IPS-11a (cell line): ENCODE data around the gene CDH23.

Experiments used
- H3K4me3 ChIP-seq: one replicate; pipeline ENCODE4 v1.5.1; 2013; ENCODE audit warnings: low read depth, low read length, control low read depth

Gene CDH23

DNA sequence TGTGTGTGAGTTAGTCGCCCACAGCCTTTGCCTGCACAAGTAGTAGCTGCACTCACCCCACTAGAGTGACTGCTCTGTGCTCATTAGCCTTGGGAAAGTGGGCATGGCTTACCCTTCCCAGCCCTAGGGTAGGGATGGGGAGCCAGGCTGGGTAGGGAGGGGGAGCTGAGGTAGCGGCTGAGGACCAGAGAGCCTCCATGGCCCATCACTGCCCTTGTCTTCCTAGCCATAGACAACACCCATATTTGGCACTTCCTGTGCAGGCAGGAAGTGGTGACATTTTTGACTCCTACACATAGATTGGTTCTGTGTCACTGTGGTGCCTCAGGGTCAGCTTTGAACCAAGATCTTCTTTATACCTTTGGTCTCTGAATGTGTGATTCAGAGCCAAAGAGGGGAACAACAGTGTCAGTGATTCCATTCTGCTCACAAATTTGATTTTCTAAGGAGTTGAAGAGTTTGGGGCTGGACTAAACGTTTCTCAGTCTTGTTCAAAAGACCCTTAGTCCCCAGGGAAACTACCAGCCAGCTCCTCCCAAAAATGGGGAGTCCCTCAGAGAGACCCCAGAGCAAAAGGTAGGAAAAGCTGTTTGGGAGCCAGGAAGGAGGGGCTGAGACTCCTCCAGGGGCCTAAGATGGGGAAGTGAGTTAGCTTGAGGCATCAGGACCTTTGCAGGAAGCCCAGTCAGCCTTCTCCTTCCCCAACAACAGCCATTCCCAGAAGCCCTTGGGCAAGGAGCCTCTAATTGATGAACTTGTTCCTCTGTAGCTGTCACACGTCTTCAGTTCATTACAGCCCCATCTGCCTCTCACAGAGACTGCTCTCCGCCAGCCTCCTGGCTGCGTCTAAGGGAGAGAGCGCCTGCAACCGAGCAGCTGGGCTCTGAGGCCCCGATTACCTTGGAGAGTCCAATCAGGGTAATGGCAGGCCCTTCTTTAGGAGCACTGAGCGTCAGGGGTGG, 135.0 kb downstream of the CDH23 start:
- no peak overlapping the region for H3K4me3 ChIP-seq

GRCh38 chr10:71532878-71533277, 136.2 kb downstream of the CDH23 start:
- no peak overlapping the region for H3K4me3 ChIP-seq

GRCh38 chr10:71533936-71534335, 137.2 kb downstream of the CDH23 start:
- H3K4me3 ChIP-seq = no peak overlapping the region

DNA sequence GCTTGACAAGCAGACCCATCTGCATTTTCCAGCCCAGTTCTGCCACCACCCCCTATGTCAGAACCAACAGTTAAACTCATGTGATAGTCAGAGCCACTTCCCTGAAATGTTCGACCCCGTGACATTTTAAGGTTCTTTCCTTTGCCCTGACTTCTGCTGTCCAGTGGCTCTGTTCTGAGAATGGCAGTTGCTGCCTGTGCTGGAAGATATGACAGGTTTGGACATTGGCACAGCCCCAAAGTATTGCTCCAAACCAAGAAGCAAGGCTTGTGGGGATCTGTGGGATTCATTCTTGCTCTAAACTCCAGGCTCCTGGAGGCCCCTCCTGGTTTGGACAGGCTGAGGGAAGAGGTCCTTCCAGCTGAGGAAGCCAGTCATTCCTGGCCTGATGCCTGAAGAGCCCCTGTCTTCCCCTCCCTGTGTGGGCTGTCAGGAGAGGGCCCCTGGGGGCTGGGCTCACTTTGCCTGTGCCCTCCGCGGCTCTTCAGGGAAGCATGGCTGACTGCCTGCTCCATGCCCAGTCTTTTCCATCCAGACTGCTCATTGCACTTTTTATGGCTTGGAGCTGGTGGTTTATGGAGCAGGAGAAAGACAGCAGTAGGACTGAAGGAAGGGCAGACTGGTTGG, 138.0 kb downstream of the CDH23 start:
- no peak overlapping the region for H3K4me3 ChIP-seq

DNA sequence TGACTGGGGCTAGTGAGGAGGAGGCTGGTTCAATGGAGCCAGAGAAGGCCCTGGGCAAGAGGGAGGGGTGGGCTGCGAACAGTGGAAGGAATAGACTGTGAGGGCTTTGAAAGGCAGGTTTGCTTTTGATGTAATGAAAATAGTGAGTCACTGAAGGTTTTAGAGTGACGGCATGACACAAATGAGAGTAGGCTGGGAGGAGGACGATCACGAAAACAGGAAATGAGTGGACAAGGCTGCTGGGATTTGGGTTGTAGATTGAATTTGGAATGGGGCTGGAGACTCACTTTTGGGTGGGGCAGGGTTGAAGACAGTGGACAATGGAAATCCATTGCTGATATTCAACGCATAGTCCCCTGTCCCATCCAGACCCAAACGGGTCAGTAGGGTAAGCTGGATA, 139.6 kb downstream of the CDH23 start:
- no peak overlapping the region for H3K4me3 ChIP-seq

- no peak overlapping the region for H3K4me3 ChIP-seq
Observed at GRCh38 chr10:71537125-71537524, 140.4 kb downstream of the CDH23 start.

DNA sequence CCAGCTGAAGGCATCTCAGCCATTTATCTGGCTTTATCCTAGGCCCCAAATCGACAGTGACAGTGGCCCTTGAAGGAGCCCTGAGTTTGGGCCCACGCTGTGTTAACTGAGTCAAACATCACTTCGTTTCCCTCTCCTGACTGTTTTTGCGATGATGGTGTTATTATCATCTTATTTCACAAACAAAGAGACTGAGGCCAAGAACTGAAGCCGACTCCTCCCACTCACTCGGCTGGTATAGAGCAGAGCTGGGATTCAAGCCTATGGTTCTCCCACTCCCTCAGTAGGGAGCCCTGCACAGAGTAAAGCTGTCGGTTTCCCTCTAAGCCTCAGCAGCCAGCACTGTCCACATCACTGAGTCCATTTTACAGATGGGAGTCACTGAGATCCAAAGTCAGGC, 141.0 kb downstream of the CDH23 start:
- H3K4me3 ChIP-seq = no peak overlapping the region

- H3K4me3 ChIP-seq = no peak overlapping the region
Observed at GRCh38 chr10:71538608-71539260, 142.0 kb downstream of the CDH23 start.

GRCh38 chr10:71539442-71540118, 142.9 kb downstream of the CDH23 start:
- no peak overlapping the region for H3K4me3 ChIP-seq

GRCh38 chr10:71542478-71542877, 145.8 kb downstream of the CDH23 start:
- H3K4me3 ChIP-seq = no peak overlapping the region

- H3K4me3 ChIP-seq = no peak overlapping the region
Observed at GRCh38 chr10:71543608-71544170, 147.0 kb downstream of the CDH23 start.

DNA sequence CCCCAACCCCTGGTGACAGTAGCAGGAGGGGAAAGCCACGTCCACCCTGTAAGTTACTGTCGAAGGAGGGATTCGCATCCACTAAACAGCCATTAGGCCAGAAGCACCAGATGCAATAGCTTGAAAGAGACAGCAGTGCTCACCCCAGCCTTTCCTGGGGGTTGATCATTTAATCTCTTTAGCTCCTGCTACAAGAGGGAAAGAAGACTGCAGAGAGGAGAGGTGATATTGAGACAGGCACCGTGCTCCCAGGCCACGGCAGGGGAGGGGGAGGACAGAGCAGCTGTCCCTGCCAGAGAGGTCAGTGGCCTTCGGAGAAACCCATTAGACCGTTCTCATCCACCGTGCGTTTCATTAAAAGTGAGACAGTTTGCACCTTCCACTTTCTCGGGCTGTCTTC, 148.3 kb downstream of the CDH23 start:
- no peak overlapping the region for H3K4me3 ChIP-seq

GRCh38 chr10:71546220-71546619, 149.5 kb downstream of the CDH23 start:
- no peak overlapping the region for H3K4me3 ChIP-seq

DNA sequence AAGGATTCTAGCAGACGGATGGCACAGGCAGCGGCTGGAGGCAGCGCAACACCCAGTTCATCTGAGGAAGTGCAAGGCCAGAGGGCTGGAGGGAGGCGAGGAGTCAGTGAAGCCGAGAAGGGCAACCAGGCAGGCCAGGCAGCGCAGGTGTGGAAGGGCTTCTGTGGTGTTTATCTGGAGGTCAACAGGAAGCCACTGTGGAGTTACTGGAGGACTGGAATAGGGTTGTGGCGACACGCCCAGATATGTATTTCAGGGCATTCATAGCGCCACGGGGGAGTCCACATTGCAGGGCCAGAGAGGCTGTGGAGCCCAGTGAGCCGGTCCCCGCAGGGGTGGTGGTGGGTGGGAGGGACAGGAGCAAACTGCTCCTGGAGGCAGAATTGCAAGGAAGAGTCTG, 150.6 kb downstream of the CDH23 start:
- no peak overlapping the region for H3K4me3 ChIP-seq

DNA sequence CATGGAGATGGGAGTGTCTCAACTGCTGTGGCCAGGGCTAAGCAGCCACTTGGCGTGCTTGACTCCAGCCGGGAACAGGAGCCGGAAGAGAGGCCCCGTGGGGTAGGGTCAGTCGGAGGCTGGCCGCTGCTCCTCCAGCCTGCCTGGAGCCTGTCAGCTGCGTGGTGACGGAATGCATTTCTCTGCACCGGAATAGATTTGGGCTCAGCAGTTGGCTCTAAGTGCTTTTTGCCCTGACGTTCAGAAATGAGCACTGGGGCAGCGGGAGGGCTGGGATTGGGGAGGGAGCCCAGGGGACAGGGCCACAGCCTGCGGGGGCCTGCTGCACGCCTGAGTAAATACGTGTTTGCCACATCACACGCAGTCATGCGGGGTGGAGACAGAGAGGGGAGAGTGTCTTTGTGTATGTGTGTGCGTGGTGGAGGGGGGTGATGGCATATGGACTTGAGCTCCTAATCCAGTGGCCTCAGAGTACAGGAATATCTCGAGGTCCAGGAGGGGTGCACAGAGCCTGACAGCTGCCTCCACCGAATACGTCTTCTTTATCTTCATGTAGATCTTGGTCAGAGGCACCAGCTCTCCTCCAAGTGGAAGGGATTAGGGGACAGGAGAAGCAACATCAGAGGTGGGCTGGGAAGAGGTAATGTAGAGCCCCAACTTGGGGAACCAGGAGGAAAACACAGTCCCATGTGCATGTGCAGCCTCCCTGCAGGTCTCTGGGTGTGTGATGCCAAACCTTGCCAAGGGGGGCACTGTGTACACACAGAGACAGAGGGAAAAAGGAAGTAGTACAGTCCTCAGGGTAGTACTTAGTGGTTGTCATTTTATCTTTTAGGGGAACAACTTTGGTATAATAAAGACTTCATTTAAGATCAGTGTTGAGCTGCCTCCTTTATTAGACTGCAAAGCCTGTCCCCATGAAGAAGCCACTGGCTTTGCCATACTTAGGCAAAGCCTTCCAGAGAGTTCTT, 151.4 kb downstream of the CDH23 start:
- H3K4me3 ChIP-seq = no peak overlapping the region

- H3K4me3 ChIP-seq = no peak overlapping the region
Observed at GRCh38 chr10:71549766-71550533, 153.2 kb downstream of the CDH23 start.

DNA sequence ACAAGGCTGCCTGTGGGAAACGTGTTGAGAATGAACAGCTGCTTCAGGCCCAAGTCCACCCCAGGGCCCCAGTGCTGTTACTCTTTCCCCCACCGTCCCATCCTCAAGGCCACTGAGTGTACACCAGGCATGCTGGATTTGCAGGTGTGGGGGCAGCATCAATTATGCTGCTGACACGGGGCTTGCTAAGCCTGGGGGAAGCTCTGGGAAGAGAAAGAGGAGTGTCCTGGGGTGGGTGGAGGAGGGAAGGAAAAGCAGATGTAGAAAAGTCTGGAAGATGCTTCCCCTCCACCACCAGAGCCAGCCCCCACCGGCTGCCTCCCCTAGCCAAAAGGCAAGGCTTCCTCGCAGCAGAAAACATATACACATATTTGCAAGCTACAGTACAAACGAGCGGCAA, 153.9 kb downstream of the CDH23 start:
- no peak overlapping the region for H3K4me3 ChIP-seq

DNA sequence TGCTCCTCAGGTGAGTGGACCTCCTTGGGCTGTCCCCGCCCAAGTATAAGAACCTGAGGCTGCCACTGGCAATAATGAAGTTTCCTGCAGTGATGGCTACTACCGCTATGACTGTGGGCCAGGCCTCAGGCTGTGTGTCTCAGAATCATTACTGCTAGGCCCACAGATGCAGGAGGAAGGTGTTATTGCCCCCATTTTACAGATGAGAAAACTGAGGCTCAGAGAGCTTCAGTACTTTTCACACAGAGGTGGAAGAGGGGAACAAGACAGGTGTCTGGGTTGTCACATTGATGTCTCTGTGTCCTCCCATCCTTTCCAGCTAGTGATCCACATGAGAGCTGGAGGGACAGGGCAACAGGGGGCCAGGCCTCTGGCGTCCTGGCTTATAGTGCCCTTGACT, 155.2 kb downstream of the CDH23 start:
- H3K4me3 ChIP-seq = no peak overlapping the region

DNA sequence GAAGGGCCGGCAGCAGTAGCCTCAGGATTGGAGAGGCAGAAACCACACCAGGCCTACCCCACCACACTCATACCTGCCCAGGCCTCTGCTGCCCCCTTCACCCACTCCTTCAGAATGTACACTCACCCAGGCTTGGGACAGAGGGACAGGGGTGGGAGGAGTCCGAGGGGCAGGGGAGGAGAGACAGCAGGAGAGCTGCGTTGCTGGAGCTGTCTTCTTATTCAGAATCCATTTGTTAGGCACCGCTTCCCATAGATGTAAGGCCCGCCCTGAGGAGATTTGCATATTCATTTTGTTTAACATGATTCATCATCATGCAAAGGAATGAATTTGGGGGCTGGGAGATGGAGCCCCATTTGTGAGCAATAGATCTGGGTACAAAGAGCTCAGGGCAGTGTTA, 156.7 kb downstream of the CDH23 start:
- no peak overlapping the region for H3K4me3 ChIP-seq
